ENCODE measurements around the gene CDH16. TPM values are rescaled to one million over a fixed set of nuclear protein-coding genes. Genes with fewer than 3 reads are reported as not detected.

The CDH16 gene
- total RNA-seq, 1 donor from 2014 or later = not detected

GRCh38 chr16:66903544-66904427 is 14.9 kb downstream of the CDH16 start:
- Mint-ChIP-seq H3K27me3 (ENCODE audit: unreplicated experiment) (peaks cover 8% of the 10 kb centered on the region), H3K4me3 (ENCODE audit: unreplicated experiment) (no peak overlapping the region), H3K27ac (ENCODE audit: unreplicated experiment) (no peak overlapping the region), H3K9me3 (ENCODE audit: unreplicated experiment) (no peaks in the 10 kb centered on the region), H3K4me1 (ENCODE audit: low read depth, unreplicated experiment) (peaks cover 22% of the 10 kb centered on the region), H3K36me3 (ENCODE audit: unreplicated experiment) (no peaks in the 10 kb centered on the region)
- DNase-seq = no peak
- TF ChIP-seq CTCF (IDR thresholded peaks at IDR 0.05; ENCODE audit: partially characterized antibody, unreplicated experiment) = no peak

- no peak overlapping the region for H3K27ac Mint-ChIP-seq (ENCODE audit: unreplicated experiment)
- peaks cover 9% of the 10 kb centered on the region for H3K27me3 Mint-ChIP-seq (ENCODE audit: unreplicated experiment)
- DNase-seq = no peak
- H3K9me3 Mint-ChIP-seq (ENCODE audit: unreplicated experiment) = no peaks in the 10 kb centered on the region
- H3K36me3 Mint-ChIP-seq (ENCODE audit: unreplicated experiment) = no peaks in the 10 kb centered on the region
- TF ChIP-seq CTCF (IDR thresholded peaks at IDR 0.05; ENCODE audit: partially characterized antibody, unreplicated experiment) = no peak
- peaks cover 22% of the 10 kb centered on the region for H3K4me1 Mint-ChIP-seq (ENCODE audit: low read depth, unreplicated experiment)
- no peak overlapping the region for H3K4me3 Mint-ChIP-seq (ENCODE audit: unreplicated experiment)
Measured at GRCh38 chr16:66902648-66903543, 15.8 kb downstream of the CDH16 start.

GRCh38 chr16:66901626-66902025 is 17.1 kb downstream of the CDH16 start:
- no peaks in the 10 kb centered on the region for H3K36me3 Mint-ChIP-seq (ENCODE audit: unreplicated experiment)
- TF ChIP-seq CTCF (IDR thresholded peaks at IDR 0.05; ENCODE audit: partially characterized antibody, unreplicated experiment) = no peak
- H3K27me3 Mint-ChIP-seq (ENCODE audit: unreplicated experiment) = peaks cover 9% of the 10 kb centered on the region
- H3K4me1 Mint-ChIP-seq (ENCODE audit: low read depth, unreplicated experiment) = peaks cover 23% of the 10 kb centered on the region
- no peak overlapping the region for H3K4me3 Mint-ChIP-seq (ENCODE audit: unreplicated experiment)
- H3K27ac Mint-ChIP-seq (ENCODE audit: unreplicated experiment) = no peak overlapping the region
- DNase-seq = no peak
- H3K9me3 Mint-ChIP-seq (ENCODE audit: unreplicated experiment) = no peaks in the 10 kb centered on the region

- DNase-seq = no peak
- no peaks in the 10 kb centered on the region for H3K36me3 Mint-ChIP-seq (ENCODE audit: unreplicated experiment)
- H3K4me3 Mint-ChIP-seq (ENCODE audit: unreplicated experiment) = peak overlapping the region; percentile 43
- H3K9me3 Mint-ChIP-seq (ENCODE audit: unreplicated experiment) = peaks cover 3% of the 10 kb centered on the region
- TF ChIP-seq CTCF (IDR thresholded peaks at IDR 0.05; ENCODE audit: partially characterized antibody, unreplicated experiment) = no peak
- H3K27me3 Mint-ChIP-seq (ENCODE audit: unreplicated experiment) = peaks cover 13% of the 10 kb centered on the region
- H3K4me1 Mint-ChIP-seq (ENCODE audit: low read depth, unreplicated experiment) = peaks cover 30% of the 10 kb centered on the region
- peak overlapping the region; percentile 90 for H3K27ac Mint-ChIP-seq (ENCODE audit: unreplicated experiment)
Measured at GRCh38 chr16:66900721-66901441, 17.8 kb downstream of the CDH16 start.
